Suprapubic skin (tissue), 4 donors: Measurements from ENCODE around the gene CBX6.

Experiments used
- EP300 ChIP-seq: sonication (generic); formaldehyde crosslinking; IDR thresholded peaks from one replicate; pipeline ENCODE4 v1.6.1; 2017; ENCODE audit warnings: antibody characterized with exemption
- POLR2A ChIP-seq, 2 donors: fragments of 450-650 bp; IDR thresholded peaks; one replicate each; pipeline ENCODE4 v1.6.1; 2017; ENCODE audit warnings: antibody characterized with exemption in 2 of 2, mild to moderate bottlenecking in 2 of 2, moderate library complexity in 2 of 2
- POLR2AphosphoS5 ChIP-seq, 3 donors: sonication (generic); formaldehyde crosslinking; IDR thresholded peaks; one replicate each; pipeline ENCODE4 v1.6.1; 2017; ENCODE audit warnings: antibody characterized with exemption in 3 of 3
- TF ChIP-seq, protein P1 (sequence below), 2 donors: fragments of 200-600 bp in 1 of 2; fragments of 450-650 bp in 1 of 2; sonication (generic) in 1 of 2; IDR thresholded peaks; one replicate each; pipeline ENCODE4 v1.5.1; 2016 to 2019; ENCODE audit warnings: antibody characterized with exemption in 2 of 2, mild to moderate bottlenecking in 1 of 2, moderate library complexity in 1 of 2

DNA sequence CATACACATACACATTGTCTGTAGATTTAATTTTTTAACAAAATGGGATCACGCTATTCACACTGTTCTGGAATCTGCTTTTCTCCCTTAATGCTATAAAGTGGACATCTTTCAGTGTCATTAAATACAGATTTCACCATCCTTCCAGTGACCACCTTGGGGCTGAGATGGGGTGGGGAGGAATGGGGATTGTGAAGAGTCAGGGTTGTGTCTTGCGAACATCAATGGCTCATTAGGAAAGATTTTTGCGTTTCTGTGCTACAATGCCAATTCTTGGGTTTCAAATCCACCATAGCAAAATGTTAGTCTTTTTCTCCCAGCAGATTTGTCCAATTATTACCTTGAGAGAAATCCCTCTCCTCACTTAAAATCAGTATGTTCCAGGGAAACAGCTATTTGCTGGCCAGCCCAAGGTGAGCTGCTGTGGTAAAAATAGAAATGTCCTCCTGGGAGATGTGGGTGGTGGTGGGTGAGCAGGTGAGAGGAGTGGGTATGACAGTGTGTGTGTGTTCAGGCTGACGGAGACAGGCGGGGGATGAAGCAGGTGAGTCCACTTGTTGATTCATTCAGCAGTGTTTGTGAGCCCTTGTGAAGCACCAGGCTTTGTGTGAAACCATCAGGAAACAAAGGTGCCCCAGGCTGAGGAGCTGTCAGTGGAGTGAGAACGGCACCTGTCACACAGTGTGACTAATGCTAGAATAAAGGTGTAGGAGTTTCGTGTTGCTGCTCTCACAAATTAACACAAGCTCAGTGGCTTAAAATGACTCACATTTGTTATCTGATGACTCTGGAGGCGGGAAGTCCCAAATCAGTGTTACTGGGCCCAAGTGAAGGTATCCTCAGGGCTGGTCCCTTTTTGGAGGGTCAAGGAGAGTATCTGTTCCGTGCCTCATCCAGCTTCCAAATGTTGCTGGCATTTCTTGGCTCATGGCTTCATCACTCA lies 1.7 kb upstream of the CBX6 start:
- TF ChIP-seq, protein P1, sequence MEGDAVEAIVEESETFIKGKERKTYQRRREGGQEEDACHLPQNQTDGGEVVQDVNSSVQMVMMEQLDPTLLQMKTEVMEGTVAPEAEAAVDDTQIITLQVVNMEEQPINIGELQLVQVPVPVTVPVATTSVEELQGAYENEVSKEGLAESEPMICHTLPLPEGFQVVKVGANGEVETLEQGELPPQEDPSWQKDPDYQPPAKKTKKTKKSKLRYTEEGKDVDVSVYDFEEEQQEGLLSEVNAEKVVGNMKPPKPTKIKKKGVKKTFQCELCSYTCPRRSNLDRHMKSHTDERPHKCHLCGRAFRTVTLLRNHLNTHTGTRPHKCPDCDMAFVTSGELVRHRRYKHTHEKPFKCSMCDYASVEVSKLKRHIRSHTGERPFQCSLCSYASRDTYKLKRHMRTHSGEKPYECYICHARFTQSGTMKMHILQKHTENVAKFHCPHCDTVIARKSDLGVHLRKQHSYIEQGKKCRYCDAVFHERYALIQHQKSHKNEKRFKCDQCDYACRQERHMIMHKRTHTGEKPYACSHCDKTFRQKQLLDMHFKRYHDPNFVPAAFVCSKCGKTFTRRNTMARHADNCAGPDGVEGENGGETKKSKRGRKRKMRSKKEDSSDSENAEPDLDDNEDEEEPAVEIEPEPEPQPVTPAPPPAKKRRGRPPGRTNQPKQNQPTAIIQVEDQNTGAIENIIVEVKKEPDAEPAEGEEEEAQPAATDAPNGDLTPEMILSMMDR (IDR thresholded peaks at IDR 0.05) = no peak
- TF ChIP-seq EP300 (no peak), POLR2AphosphoS5 (IDR thresholded peaks at IDR 0.05) (no peak), POLR2A (IDR thresholded peaks at IDR 0.05) (no peak)
